ENCODE results near the gene NTM.

Gene NTM

DNA sequence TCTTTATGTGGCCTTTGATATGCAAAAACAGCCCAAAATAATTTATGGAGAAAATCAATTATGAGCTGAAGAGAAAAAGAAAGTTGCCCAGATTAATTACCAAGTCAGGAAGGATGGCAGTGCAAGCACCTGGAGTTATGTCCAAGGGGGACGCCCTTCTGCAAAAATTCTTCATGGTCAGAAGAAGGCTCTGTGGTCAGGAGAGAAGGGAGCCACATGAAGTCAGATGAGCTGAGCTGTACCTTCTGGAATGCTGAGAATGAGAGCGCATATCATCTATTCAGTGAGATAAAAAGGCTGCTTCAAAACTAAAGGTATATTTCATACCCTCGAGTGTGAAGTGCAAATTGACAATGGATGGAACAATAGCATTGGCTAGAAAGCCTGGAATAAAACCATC lies 607.4 kb downstream of the NTM start:
- TF ChIP-seq CTCF (IDR thresholded peaks at IDR 0.05; ENCODE audit: borderline replicate concordance, insufficient read depth, low read depth, low read length): no peak
- H3K4me3 ChIP-seq (ENCODE audit: low read depth, low read length): no peak overlapping the region

GRCh38 chr11:131978351-131978750 lies 607.9 kb downstream of the NTM start:
- no peak overlapping the region for H3K4me3 ChIP-seq (ENCODE audit: low read depth, low read length)
- TF ChIP-seq CTCF (IDR thresholded peaks at IDR 0.05; ENCODE audit: borderline replicate concordance, insufficient read depth, low read depth, low read length): no peak

DNA sequence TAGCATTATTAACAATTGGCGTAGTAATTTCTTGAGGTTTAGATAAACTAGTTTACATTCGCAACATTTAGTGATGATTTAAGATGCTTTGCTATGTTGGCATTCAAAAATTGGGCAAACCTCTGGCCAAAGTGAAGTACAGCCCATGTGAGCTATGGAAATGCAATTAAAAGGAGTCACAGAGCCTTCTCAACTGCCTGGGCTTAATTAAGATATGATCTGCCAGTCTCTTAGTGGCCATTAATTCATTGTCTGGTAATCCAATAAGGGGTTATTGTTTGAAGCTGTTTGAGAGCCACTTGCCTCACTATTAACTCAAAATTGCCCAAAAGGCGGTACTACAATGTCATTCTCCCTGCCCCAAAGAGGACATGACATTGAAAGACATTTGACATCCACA lies 608.9 kb downstream of the NTM start:
- no peak for TF ChIP-seq CTCF (IDR thresholded peaks at IDR 0.05; ENCODE audit: borderline replicate concordance, insufficient read depth, low read depth, low read length)
- no peak overlapping the region for H3K4me3 ChIP-seq (ENCODE audit: low read depth, low read length)

DNA sequence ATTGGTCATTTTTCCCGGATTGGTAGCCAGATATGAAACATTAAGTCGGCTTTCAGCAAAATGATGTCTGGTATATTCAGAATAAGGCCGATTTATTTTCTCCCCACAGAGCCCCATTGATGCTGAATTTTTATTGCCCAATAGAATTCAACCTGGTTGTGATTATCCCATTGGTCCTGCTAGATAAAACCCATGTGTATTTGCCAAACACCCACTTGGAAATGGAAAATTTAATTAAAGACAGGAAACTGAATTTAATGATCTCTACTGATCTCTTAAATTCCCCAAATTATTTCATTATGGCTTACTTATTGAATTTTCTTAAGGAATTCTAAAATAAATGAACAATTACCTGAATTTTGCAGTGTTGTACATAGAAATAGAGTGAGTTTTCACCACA lies 609.8 kb downstream of the NTM start:
- TF ChIP-seq CTCF (IDR thresholded peaks at IDR 0.05; ENCODE audit: borderline replicate concordance, insufficient read depth, low read depth, low read length): no peak
- H3K4me3 ChIP-seq (ENCODE audit: low read depth, low read length): no peak overlapping the region

GRCh38 chr11:131980888-131981668 lies 610.7 kb downstream of the NTM start:
- no peak overlapping the region for H3K4me3 ChIP-seq (ENCODE audit: low read depth, low read length)
- TF ChIP-seq CTCF (IDR thresholded peaks at IDR 0.05; ENCODE audit: borderline replicate concordance, insufficient read depth, low read depth, low read length): no peak

DNA sequence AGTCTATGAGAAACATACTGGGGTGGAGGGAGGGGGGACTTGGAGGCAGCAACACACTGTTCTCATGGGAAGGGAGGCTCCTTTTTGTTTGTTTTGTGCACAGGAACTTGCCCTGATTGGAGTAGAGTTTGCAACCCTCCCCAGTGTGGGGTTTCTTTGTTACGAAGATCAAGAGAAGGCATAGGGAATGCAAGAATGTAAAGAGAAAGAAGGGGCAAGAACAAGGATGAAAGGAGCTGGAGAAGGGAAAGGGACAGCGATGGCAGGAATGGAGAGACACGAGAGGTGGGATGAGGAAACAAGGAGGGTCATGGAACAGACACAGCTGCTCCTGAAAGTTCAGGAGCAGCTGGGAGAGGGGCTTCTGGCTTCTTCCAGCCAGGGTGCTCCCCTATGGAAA lies 611.7 kb downstream of the NTM start:
- H3K4me3 ChIP-seq (ENCODE audit: low read depth, low read length): no peak overlapping the region

More for the DNA sequence above, 611.7 kb downstream of the NTM start:
- TF ChIP-seq CTCF (IDR thresholded peaks at IDR 0.05; ENCODE audit: borderline replicate concordance, insufficient read depth, low read depth, low read length): no peak

Data from GM12875 (cell line).